Karpas-422 (cell line): ENCODE data around the gene NEGR1. TPM values are rescaled to one million over a fixed set of nuclear protein-coding genes. Genes with fewer than 3 reads are reported as not detected.

Source experiments
- DNase-seq: peaks from one replicate; pipeline ENCODE4 v3.0.0-alpha.2; 2015
- H2AFZ ChIP-seq: fragments of 200-600 bp; sonication (generic); 2 replicates; pipeline ENCODE4 v1.6.1; 2014; ENCODE audit warnings: antibody characterized with exemption, low read length, mixed read lengths
- H3K27ac ChIP-seq: fragments of 200-600 bp; sonication (generic); 2 replicates; pipeline ENCODE4 v1.5.1; 2014; ENCODE audit warnings: mild to moderate bottlenecking, low read length, moderate library complexity
- H3K27me3 ChIP-seq: fragments of 200-600 bp; sonication (generic); 2 replicates; pipeline ENCODE4 v1.6.1; 2014; ENCODE audit warnings: low read length, mixed read lengths
- H3K36me3 ChIP-seq: fragments of 200-600 bp; sonication (generic); 2 replicates; pipeline ENCODE4 v1.6.1; 2014; ENCODE audit warnings: low read length, mixed read lengths; ENCODE audit not compliant: insufficient read depth
- H3K4me1 ChIP-seq: fragments of 200-600 bp; sonication (generic); 2 replicates; pipeline ENCODE4 v1.6.1; 2014; ENCODE audit warnings: mild to moderate bottlenecking, low read length, mixed read lengths
- H3K4me2 ChIP-seq: fragments of 200-600 bp; sonication (generic); 2 replicates; pipeline ENCODE4 v1.6.1; 2014; ENCODE audit warnings: low read length, low read depth, mild to moderate bottlenecking; ENCODE audit not compliant: poor library complexity, severe bottlenecking
- H3K4me3 ChIP-seq: fragments of 200-600 bp; sonication (generic); 2 replicates; pipeline ENCODE4 v1.5.1; 2014; ENCODE audit warnings: mild to moderate bottlenecking, antibody characterized with exemption, low read length, mixed read lengths
- H3K79me2 ChIP-seq: fragments of 200-600 bp; sonication (generic); 2 replicates; pipeline ENCODE4 v1.6.1; 2014; ENCODE audit warnings: mild to moderate bottlenecking, low read length, mixed read lengths
- H3K9ac ChIP-seq: fragments of 200-600 bp; sonication (generic); 2 replicates; pipeline ENCODE4 v1.6.0; 2014; ENCODE audit warnings: low read length
- H3K9me2 ChIP-seq: fragments of 200-600 bp; sonication (generic), shearing (Covaris generic); replicated peaks from 2 replicates; pipeline ENCODE4 v1.6.0; 2014; ENCODE audit warnings: mild to moderate bottlenecking, low read length, moderate library complexity; ENCODE audit not compliant: insufficient read depth
- H3K9me3 ChIP-seq: fragments of 300-700, 200-600 bp; sonication (generic); 2 replicates; pipeline ENCODE4 v1.6.1; 2014; ENCODE audit warnings: low read length, mixed read lengths
- H4K20me1 ChIP-seq: fragments of 200-600 bp; sonication (generic); 2 replicates; pipeline ENCODE4 v1.6.1; 2014; ENCODE audit warnings: mild to moderate bottlenecking, antibody characterized with exemption, low read length, low read depth; ENCODE audit not compliant: insufficient read depth
- total RNA-seq: library from RNA; depleted of rRNA; stranded (reverse); fragments of >200 nt; shearing (Covaris generic); gene quantifications from 2 replicates; pipeline ENCODE4 v1.2.3, GENCODE V29; 2014; ENCODE audit warnings: low replicate concordance

Gene NEGR1
- total RNA-seq, 1 experiment from 2014 or later: not detected

DNA sequence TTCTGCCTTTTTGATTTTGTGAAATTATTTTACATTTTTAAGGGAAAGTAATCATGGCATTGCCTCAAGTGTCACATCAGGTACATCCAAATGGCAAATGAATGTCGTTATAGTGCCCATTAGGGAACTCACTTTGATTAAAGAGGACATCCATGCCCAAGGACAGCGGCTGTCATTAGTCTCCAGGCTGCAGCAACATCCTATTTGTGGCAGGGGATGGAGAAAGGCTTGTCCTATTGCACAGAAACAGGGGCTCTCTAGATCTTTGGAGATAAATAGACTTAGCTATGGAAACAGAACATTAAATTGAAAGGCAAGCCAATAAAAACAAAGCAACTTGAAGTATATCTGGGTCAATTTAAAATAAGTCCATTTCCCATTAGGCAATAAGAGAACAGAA lies 439.3 kb downstream of the NEGR1 start:
- H3K36me3 ChIP-seq: no peaks in the 10 kb centered on the region
- peaks cover 19% of the 10 kb centered on the region for H3K9me3 ChIP-seq
- no peaks in the 10 kb centered on the region for H3K79me2 ChIP-seq
- H3K4me2 ChIP-seq: no peak overlapping the region
- no peaks in the 10 kb centered on the region for H3K9me2 ChIP-seq
- no peak for DNase-seq
- H4K20me1 ChIP-seq: no peaks in the 10 kb centered on the region
- H3K27ac ChIP-seq: no peak overlapping the region
- H3K4me1 ChIP-seq: no peaks in the 10 kb centered on the region
- H2AFZ ChIP-seq: no peak overlapping the region
- H3K4me3 ChIP-seq: no peak overlapping the region
- no peak overlapping the region for H3K9ac ChIP-seq
- H3K27me3 ChIP-seq: no peaks in the 10 kb centered on the region

- no peak overlapping the region for H3K4me2 ChIP-seq
- no peak overlapping the region for H3K9ac ChIP-seq
- H3K9me3 ChIP-seq: peaks cover 19% of the 10 kb centered on the region
- no peaks in the 10 kb centered on the region for H3K4me1 ChIP-seq
- no peaks in the 10 kb centered on the region for H3K27me3 ChIP-seq
- H3K27ac ChIP-seq: no peak overlapping the region
- no peaks in the 10 kb centered on the region for H4K20me1 ChIP-seq
- no peaks in the 10 kb centered on the region for H3K36me3 ChIP-seq
- H3K79me2 ChIP-seq: no peaks in the 10 kb centered on the region
- no peak for DNase-seq
- no peaks in the 10 kb centered on the region for H3K9me2 ChIP-seq
- no peak overlapping the region for H3K4me3 ChIP-seq
- no peak overlapping the region for H2AFZ ChIP-seq
Measured at GRCh38 chr1:71839876-71840275, 442.5 kb downstream of the NEGR1 start.

GRCh38 chr1:71836904-71837303 lies 445.4 kb downstream of the NEGR1 start:
- no peak for DNase-seq
- Histone ChIP-seq H3K4me1 (no peaks in the 10 kb centered on the region), H3K79me2 (no peaks in the 10 kb centered on the region), H3K9me2 (no peaks in the 10 kb centered on the region), H4K20me1 (no peaks in the 10 kb centered on the region), H3K4me3 (no peak overlapping the region), H3K9me3 (peaks cover 6% of the 10 kb centered on the region), H2AFZ (no peak overlapping the region), H3K27me3 (no peaks in the 10 kb centered on the region), H3K36me3 (no peaks in the 10 kb centered on the region), H3K4me2 (no peak overlapping the region), H3K27ac (no peak overlapping the region), H3K9ac (no peak overlapping the region)

GRCh38 chr1:71835442-71835813 lies 446.9 kb downstream of the NEGR1 start:
- H3K9ac ChIP-seq: no peak overlapping the region
- no peak overlapping the region for H3K27ac ChIP-seq
- H3K79me2 ChIP-seq: no peaks in the 10 kb centered on the region
- no peaks in the 10 kb centered on the region for H3K9me2 ChIP-seq
- no peaks in the 10 kb centered on the region for H4K20me1 ChIP-seq
- no peaks in the 10 kb centered on the region for H3K27me3 ChIP-seq
- H3K9me3 ChIP-seq: peaks cover 10% of the 10 kb centered on the region
- H3K4me3 ChIP-seq: no peak overlapping the region
- no peak overlapping the region for H3K4me2 ChIP-seq
- no peak for DNase-seq
- no peaks in the 10 kb centered on the region for H3K4me1 ChIP-seq
- no peak overlapping the region for H2AFZ ChIP-seq
- no peaks in the 10 kb centered on the region for H3K36me3 ChIP-seq

GRCh38 chr1:71834601-71835441 lies 447.5 kb downstream of the NEGR1 start:
- no peak overlapping the region for H3K9ac ChIP-seq
- no peaks in the 10 kb centered on the region for H4K20me1 ChIP-seq
- H3K9me2 ChIP-seq: no peaks in the 10 kb centered on the region
- no peak overlapping the region for H3K4me3 ChIP-seq
- no peaks in the 10 kb centered on the region for H3K79me2 ChIP-seq
- no peaks in the 10 kb centered on the region for H3K36me3 ChIP-seq
- no peak overlapping the region for H3K4me2 ChIP-seq
- H3K27ac ChIP-seq: no peak overlapping the region
- H2AFZ ChIP-seq: no peak overlapping the region
- no peaks in the 10 kb centered on the region for H3K27me3 ChIP-seq
- H3K9me3 ChIP-seq: peaks cover 13% of the 10 kb centered on the region
- no peaks in the 10 kb centered on the region for H3K4me1 ChIP-seq
- no peak for DNase-seq

GRCh38 chr1:71831646-71832045 lies 450.7 kb downstream of the NEGR1 start:
- Histone ChIP-seq H3K4me1 (no peaks in the 10 kb centered on the region), H3K27ac (no peak overlapping the region)

GRCh38 chr1:71829346-71829745 lies 453.0 kb downstream of the NEGR1 start:
- no peak overlapping the region for H3K27ac ChIP-seq
- no peak for DNase-seq
- H3K36me3 ChIP-seq: no peaks in the 10 kb centered on the region; the same call in 1 of the 2 replicates
- no peaks in the 10 kb centered on the region for H3K4me1 ChIP-seq
- no peak overlapping the region for H3K9ac ChIP-seq
- H3K9me2 ChIP-seq: no peaks in the 10 kb centered on the region
- no peak overlapping the region for H2AFZ ChIP-seq
- H3K27me3 ChIP-seq: no peaks in the 10 kb centered on the region
- H3K4me3 ChIP-seq: no peak overlapping the region
- no peak overlapping the region for H3K4me2 ChIP-seq
- H4K20me1 ChIP-seq: no peaks in the 10 kb centered on the region
- H3K79me2 ChIP-seq: no peaks in the 10 kb centered on the region
- H3K9me3 ChIP-seq: peaks cover 30% of the 10 kb centered on the region

More at GRCh38 chr1:71831646-71832045, 450.7 kb downstream of the NEGR1 start:
- H3K9ac ChIP-seq: no peak overlapping the region
- H2AFZ ChIP-seq: no peak overlapping the region
- no peaks in the 10 kb centered on the region for H3K9me2 ChIP-seq
- DNase-seq: no peak
- no peak overlapping the region for H3K4me3 ChIP-seq
- peaks cover 17% of the 10 kb centered on the region for H3K9me3 ChIP-seq
- no peaks in the 10 kb centered on the region for H4K20me1 ChIP-seq
- H3K27me3 ChIP-seq: no peaks in the 10 kb centered on the region
- no peak overlapping the region for H3K4me2 ChIP-seq
- no peaks in the 10 kb centered on the region for H3K79me2 ChIP-seq
- no peaks in the 10 kb centered on the region; the same call in 1 of the 2 replicates for H3K36me3 ChIP-seq

GRCh38 chr1:71828431-71829012 lies 453.8 kb downstream of the NEGR1 start:
- H3K4me2 ChIP-seq: no peak overlapping the region
- no peak overlapping the region for H3K4me3 ChIP-seq
- no peak for DNase-seq
- H3K9me3 ChIP-seq: peaks cover 30% of the 10 kb centered on the region
- H3K27ac ChIP-seq: no peak overlapping the region
- no peaks in the 10 kb centered on the region for H3K9me2 ChIP-seq
- no peaks in the 10 kb centered on the region for H3K27me3 ChIP-seq
- no peaks in the 10 kb centered on the region; the same call in 1 of the 2 replicates for H3K36me3 ChIP-seq
- H3K79me2 ChIP-seq: no peaks in the 10 kb centered on the region
- no peaks in the 10 kb centered on the region for H4K20me1 ChIP-seq
- no peak overlapping the region for H2AFZ ChIP-seq
- no peak overlapping the region for H3K9ac ChIP-seq
- no peaks in the 10 kb centered on the region for H3K4me1 ChIP-seq
